Activated effector memory CD4-positive, alpha-beta T cell treated with Interleukin-2 at 50 U/mL for 16 hours (primary cell): Measurements from ENCODE around the gene NUDCD2.
"Not testable (repeated sequence)": the region's sequence is repeated elsewhere in the genome, so short reads cannot be mapped to it uniquely, and the experiment has no call there.

Source experiments
- DNase-seq: peaks from one replicate; pipeline ENCODE4 v3.0.0-alpha.2; 2020

NUDCD2 gene

GRCh38 chr5:163415673-163416072 is 44.2 kb downstream of the NUDCD2 start:
- not testable (repeated sequence) for DNase-seq

- no peak for DNase-seq
Measured at GRCh38 chr5:163410505-163410904, 49.4 kb downstream of the NUDCD2 start.

GRCh38 chr5:163409384-163409783 is 50.5 kb downstream of the NUDCD2 start:
- no peak for DNase-seq

- peak; percentile 26 for DNase-seq
Measured at GRCh38 chr5:163408311-163408923, 51.5 kb downstream of the NUDCD2 start.

- DNase-seq: no peak
Measured at GRCh38 chr5:163407034-163407655, 52.8 kb downstream of the NUDCD2 start.

- no peak for DNase-seq
Measured at GRCh38 chr5:163404364-163405173, 55.3 kb downstream of the NUDCD2 start.

GRCh38 chr5:163402007-163402406 is 57.9 kb downstream of the NUDCD2 start:
- no peak for DNase-seq

GRCh38 chr5:163401271-163401670 is 58.6 kb downstream of the NUDCD2 start:
- no peak for DNase-seq

GRCh38 chr5:163399923-163400322 is 60.0 kb downstream of the NUDCD2 start:
- no peak for DNase-seq

GRCh38 chr5:163397354-163397753 is 62.5 kb downstream of the NUDCD2 start:
- no peak for DNase-seq

GRCh38 chr5:163396818-163397340 is 63.0 kb downstream of the NUDCD2 start:
- DNase-seq: not testable (repeated sequence)
